Nephron progenitor cell (in vitro differentiated cells): Measurements from ENCODE around the gene MAB21L1.

ENCODE experiments used
- DNase-seq: peaks from one replicate; pipeline ENCODE4 v3.0.0; 2021
- H3K27ac Mint-ChIP-seq: 2 replicates; pipeline ENCODE4 v1.8.0; 2021; ENCODE audit warnings: mild to moderate bottlenecking, moderate library complexity, mixed read lengths
- H3K27me3 Mint-ChIP-seq: 2 replicates; pipeline ENCODE4 v1.8.0; 2021; ENCODE audit warnings: mild to moderate bottlenecking, low read depth, mixed read lengths; ENCODE audit not compliant: poor library complexity
- H3K36me3 Mint-ChIP-seq: 2 replicates; pipeline ENCODE4 v1.8.0; 2021; ENCODE audit warnings: low read depth, mixed read lengths
- H3K4me1 Mint-ChIP-seq: 2 replicates; pipeline ENCODE4 v1.8.0; 2021; ENCODE audit warnings: mixed read lengths
- H3K4me3 Mint-ChIP-seq: 2 replicates; pipeline ENCODE4 v1.8.0; 2021; ENCODE audit warnings: mild to moderate bottlenecking, moderate library complexity, mixed read lengths
- H3K9me3 Mint-ChIP-seq: 2 replicates; pipeline ENCODE4 v1.8.0; 2021; ENCODE audit warnings: mild to moderate bottlenecking, moderate library complexity, mixed read lengths
- TF ChIP-seq, protein P1 (sequence below): fragments of 200-600 bp; sonication (generic); IDR thresholded peaks from 2 replicates; pipeline ENCODE4 v1.5.0; 2021; ENCODE audit warnings: antibody characterized with exemption

Gene MAB21L1

DNA sequence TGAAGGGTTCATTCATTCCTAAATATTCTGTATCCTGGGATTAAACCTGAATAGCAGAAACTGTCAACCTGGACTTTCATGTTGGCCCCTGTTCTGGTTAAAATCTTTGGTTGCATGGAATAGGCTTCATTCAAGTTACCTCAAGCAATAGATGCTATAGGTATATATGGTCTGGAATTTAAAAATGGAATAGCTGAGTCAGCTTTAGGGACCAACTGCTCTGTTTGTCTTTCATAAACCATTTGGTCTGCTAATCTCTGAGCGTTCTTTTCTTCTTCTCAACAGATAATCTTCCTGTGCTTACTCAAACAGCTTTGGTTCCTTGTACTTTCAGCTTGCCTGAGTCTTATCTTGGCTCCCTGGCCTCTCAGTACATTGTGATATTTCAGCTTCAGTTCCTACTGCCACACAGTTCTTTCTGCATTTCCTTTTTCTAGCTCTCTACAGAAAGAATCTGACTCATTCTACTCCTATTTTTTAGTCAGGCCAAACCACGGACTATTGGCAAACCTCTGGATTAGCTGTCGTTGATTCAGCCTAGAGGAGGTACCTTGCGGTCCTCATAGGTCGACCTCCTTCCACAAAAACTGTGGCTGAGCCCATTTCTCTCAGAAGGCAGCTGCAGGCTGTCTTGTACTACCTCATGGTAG is 35.9 kb upstream of the MAB21L1 start:
- TF ChIP-seq, protein P1, sequence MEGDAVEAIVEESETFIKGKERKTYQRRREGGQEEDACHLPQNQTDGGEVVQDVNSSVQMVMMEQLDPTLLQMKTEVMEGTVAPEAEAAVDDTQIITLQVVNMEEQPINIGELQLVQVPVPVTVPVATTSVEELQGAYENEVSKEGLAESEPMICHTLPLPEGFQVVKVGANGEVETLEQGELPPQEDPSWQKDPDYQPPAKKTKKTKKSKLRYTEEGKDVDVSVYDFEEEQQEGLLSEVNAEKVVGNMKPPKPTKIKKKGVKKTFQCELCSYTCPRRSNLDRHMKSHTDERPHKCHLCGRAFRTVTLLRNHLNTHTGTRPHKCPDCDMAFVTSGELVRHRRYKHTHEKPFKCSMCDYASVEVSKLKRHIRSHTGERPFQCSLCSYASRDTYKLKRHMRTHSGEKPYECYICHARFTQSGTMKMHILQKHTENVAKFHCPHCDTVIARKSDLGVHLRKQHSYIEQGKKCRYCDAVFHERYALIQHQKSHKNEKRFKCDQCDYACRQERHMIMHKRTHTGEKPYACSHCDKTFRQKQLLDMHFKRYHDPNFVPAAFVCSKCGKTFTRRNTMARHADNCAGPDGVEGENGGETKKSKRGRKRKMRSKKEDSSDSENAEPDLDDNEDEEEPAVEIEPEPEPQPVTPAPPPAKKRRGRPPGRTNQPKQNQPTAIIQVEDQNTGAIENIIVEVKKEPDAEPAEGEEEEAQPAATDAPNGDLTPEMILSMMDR: no peak
- Mint-ChIP-seq H3K27me3 (no peaks in the 10 kb centered on the region), H3K9me3 (no peaks in the 10 kb centered on the region), H3K4me3 (no peak overlapping the region), H3K4me1 (no peaks in the 10 kb centered on the region), H3K36me3 (no peaks in the 10 kb centered on the region), H3K27ac (no peak overlapping the region)
- DNase-seq: no peak

GRCh38 chr13:35502456-35502855 is 26.0 kb upstream of the MAB21L1 start:
- no peak overlapping the region for H3K4me3 Mint-ChIP-seq

DNA sequence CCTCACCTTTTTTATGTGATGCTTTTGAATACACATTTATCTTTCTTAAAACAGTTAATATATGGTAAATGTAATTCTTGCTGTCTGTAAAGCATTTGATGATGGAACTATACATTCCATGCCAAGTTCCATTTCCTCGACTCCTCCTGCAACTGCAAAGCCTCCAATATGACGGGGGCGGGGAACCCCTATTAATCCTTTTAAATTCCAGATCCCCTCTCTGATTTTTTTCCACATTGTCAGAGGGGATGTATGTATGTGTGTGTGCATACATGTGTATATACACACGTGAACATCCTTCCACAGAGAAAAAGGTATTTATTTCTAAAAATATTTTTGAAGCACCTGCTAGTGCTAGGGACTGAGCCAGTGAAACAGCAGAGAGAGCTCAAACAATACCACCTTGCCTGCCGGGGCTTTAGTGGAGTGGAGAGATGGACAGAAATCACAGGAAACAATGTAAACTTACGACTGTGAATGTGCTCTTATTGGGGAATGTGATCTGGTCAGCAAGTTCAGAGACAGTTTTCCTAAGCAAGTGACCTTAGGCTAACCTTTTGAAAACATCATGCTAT is 25.3 kb upstream of the MAB21L1 start:
- TF ChIP-seq, protein P1: no peak
- no peak for DNase-seq
- Mint-ChIP-seq H3K9me3 (no peaks in the 10 kb centered on the region), H3K4me1 (peaks cover 14% of the 10 kb centered on the region), H3K27ac (no peak overlapping the region), H3K4me3 (no peak overlapping the region), H3K27me3 (no peaks in the 10 kb centered on the region), H3K36me3 (no peaks in the 10 kb centered on the region)

More at GRCh38 chr13:35502456-35502855, 26.0 kb upstream of the MAB21L1 start:
- Mint-ChIP-seq H3K36me3 (no peaks in the 10 kb centered on the region), H3K27me3 (no peaks in the 10 kb centered on the region), H3K9me3 (no peaks in the 10 kb centered on the region), H3K4me1 (peaks cover 14% of the 10 kb centered on the region), H3K27ac (no peak overlapping the region)
- TF ChIP-seq, protein P1: no peak
- no peak for DNase-seq

- H3K27me3 Mint-ChIP-seq: no peaks in the 10 kb centered on the region
- no peak overlapping the region for H3K27ac Mint-ChIP-seq
- TF ChIP-seq, protein P1: no peak
- no peak overlapping the region for H3K4me3 Mint-ChIP-seq
- no peaks in the 10 kb centered on the region for H3K9me3 Mint-ChIP-seq
- DNase-seq: no peak
- no peaks in the 10 kb centered on the region for H3K36me3 Mint-ChIP-seq
- peaks cover 14% of the 10 kb centered on the region for H3K4me1 Mint-ChIP-seq
Measured at GRCh38 chr13:35500144-35500543, 23.7 kb upstream of the MAB21L1 start.

GRCh38 chr13:35499676-35500075 is 23.2 kb upstream of the MAB21L1 start:
- peaks cover 14% of the 10 kb centered on the region for H3K4me1 Mint-ChIP-seq
- no peaks in the 10 kb centered on the region for H3K27me3 Mint-ChIP-seq
- no peak overlapping the region for H3K27ac Mint-ChIP-seq
- H3K36me3 Mint-ChIP-seq: no peaks in the 10 kb centered on the region
- no peak for DNase-seq
- H3K4me3 Mint-ChIP-seq: no peak overlapping the region
- TF ChIP-seq, protein P1: no peak
- H3K9me3 Mint-ChIP-seq: no peaks in the 10 kb centered on the region

DNA sequence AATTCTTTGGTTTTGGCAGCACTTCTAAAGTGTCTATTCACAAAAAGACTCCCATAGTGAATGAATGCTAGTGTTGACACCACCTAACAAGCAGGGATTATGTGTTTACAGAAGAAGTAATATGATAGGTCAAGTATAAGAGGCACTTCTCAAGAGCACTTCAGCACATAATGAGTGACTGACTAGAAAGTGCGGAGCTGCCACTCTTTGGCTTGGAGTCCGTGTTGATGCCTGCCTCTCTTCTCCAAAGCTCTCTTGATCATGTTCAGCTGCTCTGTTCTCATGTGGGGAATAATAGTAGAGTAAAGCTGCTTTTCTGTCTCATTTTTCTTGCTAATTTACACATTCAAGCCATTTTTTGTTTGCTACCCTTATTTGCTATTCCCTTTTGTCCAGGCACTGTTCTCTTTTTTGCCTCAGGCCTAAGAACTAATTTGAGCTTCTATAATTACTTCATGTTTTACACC is 22.7 kb upstream of the MAB21L1 start:
- Mint-ChIP-seq H3K4me1 (peaks cover 14% of the 10 kb centered on the region), H3K9me3 (no peaks in the 10 kb centered on the region), H3K4me3 (no peak overlapping the region), H3K27ac (no peak overlapping the region), H3K36me3 (no peaks in the 10 kb centered on the region), H3K27me3 (peaks cover 3% of the 10 kb centered on the region)
- no peak for DNase-seq
- TF ChIP-seq, protein P1: no peak
